K562 (cell line): ENCODE data around the gene CENPU. TPM values are rescaled to one million over a fixed set of nuclear protein-coding genes. Genes with fewer than 3 reads are reported as not detected.

ENCODE experiments used
- ATAC-seq: fragments of 200-7000 bp; cut with Tn5 transposase; 3 replicates; pipeline ENCODE4 v1.9.1; 2020; ENCODE audit warnings: moderate library complexity
- BruUV-seq: library from RNA; stranded (reverse); fragments of 400-500 nt; replicated peaks from 2 replicates; lab custom pipeline; 2021; lab: Mats Ljungman, UMichigan
- CTCF ChIA-PET: fragments of 300-600 bp; formaldehyde crosslinking; extraction: SDS; loops from one replicate; lab custom pipeline; 2021; ENCODE audit warnings: low intra/inter-chr PET ratio; lab: Yijun Ruan, JAX
- POLR2A ChIA-PET: fragments of 300-600, 350-650 bp; sonication (Branson Sonifier 250); formaldehyde crosslinking; extraction: SDS; loops from one replicate; lab custom pipeline; 2021; ENCODE audit warnings: antibody characterized with exemption, inconsistent platforms; lab: Yijun Ruan, JAX
- DNase-seq, 4 experiments: peaks; one replicate each; pipeline versions ENCODE4 v3.0.0 to v3.0.0-alpha.2; 2011 to 2018; ENCODE audit warnings: low spot score in 3 of 4, mixed read lengths in 3 of 4; ENCODE audit errors: extremely low read depth in 1 of 4
- FAIRE-seq: peaks from 2 replicates; lab custom pipeline; 2011; peaks lifted over from hg19 to GRCh38; lab: Jason Lieb, UNC
- H2AFZ ChIP-seq: 2 replicates; pipeline ENCODE4 v1.6.0; 2011; ENCODE audit warnings: low read depth, low read length, control low read depth, inconsistent platforms
- H3K27ac ChIP-seq: fragments of 200-600 bp; 3 replicates; pipeline ENCODE4 v1.8.0; 2011; ENCODE audit warnings: low read depth, mild to moderate bottlenecking, control low read depth, inconsistent platforms, low read length, moderate library complexity, mixed read lengths; ENCODE audit errors: extremely low read depth
- H3K27me3 ChIP-seq, 2 experiments: fragments of 300-600 bp in 1 of 2; 2 replicates in 1 of 2; 3 replicates in 1 of 2; pipeline versions ENCODE4 v1.6.0 to v1.8.0; 2011; ENCODE audit warnings: inconsistent platforms in 2 of 2, low read length in 2 of 2, mild to moderate bottlenecking in 1 of 2, mixed read lengths in 1 of 2, moderate library complexity in 1 of 2; ENCODE audit not compliant: control insufficient read depth in 2 of 2, insufficient read depth in 2 of 2
- H3K36me3 ChIP-seq: fragments of 300-600 bp; 3 replicates; pipeline ENCODE4 v1.8.0; 2011; ENCODE audit warnings: mild to moderate bottlenecking, low read length, inconsistent platforms; ENCODE audit not compliant: control insufficient read depth, insufficient read depth
- H3K4me1 ChIP-seq, 2 experiments: fragments of 200-600 bp in 1 of 2; replicated peaks in 1 of 2; 2 replicates in 1 of 2; 3 replicates in 1 of 2; pipeline versions ENCODE4 v1.5.1 to v1.8.0; 2011; ENCODE audit warnings: inconsistent platforms in 2 of 2, low read length in 2 of 2, mild to moderate bottlenecking in 1 of 2, mixed read lengths in 1 of 2, moderate library complexity in 1 of 2; ENCODE audit not compliant: control insufficient read depth in 2 of 2, insufficient read depth in 2 of 2
- H3K4me2 ChIP-seq: 2 replicates; pipeline ENCODE4 v1.6.1; 2011; ENCODE audit warnings: low read length, control low read depth, inconsistent platforms, mixed read lengths; ENCODE audit not compliant: insufficient read depth
- H3K4me3 ChIP-seq: fragments of 200-600 bp; sonication (generic), shearing (Covaris generic); 2 replicates; pipeline ENCODE4 v1.5.1; 2016; ENCODE audit warnings: control low read depth, inconsistent platforms
- H3K79me2 ChIP-seq: fragments of 200-600 bp; 3 replicates; pipeline ENCODE4 v1.8.0; 2011; ENCODE audit warnings: low read length, inconsistent platforms; ENCODE audit not compliant: control insufficient read depth, insufficient read depth
- H3K9ac ChIP-seq, 2 experiments: 2 replicates each; pipeline versions ENCODE4 v1.6.0 to v1.6.1; 2011; ENCODE audit warnings: low read depth in 2 of 2, low read length in 2 of 2, control low read depth in 1 of 2, inconsistent platforms in 1 of 2, mild to moderate bottlenecking in 1 of 2, mixed read lengths in 1 of 2; ENCODE audit not compliant: insufficient read depth in 1 of 2
- H3K9me1 ChIP-seq: one replicate; pipeline ENCODE4 v1.6.0; 2011; ENCODE audit warnings: inconsistent platforms, mild to moderate bottlenecking, low read length, moderate library complexity; ENCODE audit not compliant: control insufficient read depth, insufficient read depth
- H3K9me3 ChIP-seq: replicated peaks from 2 replicates; pipeline ENCODE4 v1.5.1; 2011; ENCODE audit warnings: low read depth, low read length, inconsistent platforms; ENCODE audit not compliant: control insufficient read depth, insufficient read depth
- H4K20me1 ChIP-seq: replicated peaks from 2 replicates; pipeline ENCODE4 v1.6.1; 2011; ENCODE audit warnings: low read length, inconsistent platforms, mixed read lengths; ENCODE audit not compliant: control insufficient read depth, insufficient read depth
- FOXK2 ChIP-seq, 2 experiments: fragments of 450-650 bp; IDR thresholded peaks in 1 of 2; conservative IDR thresholded peaks in 1 of 2; 2 replicates each; pipeline ENCODE4 v1.6.1; 2016; ENCODE audit warnings: low read depth in 2 of 2, mild to moderate bottlenecking in 1 of 2
- KAT7 ChIP-seq: sonication (generic); formaldehyde crosslinking; IDR thresholded peaks from 2 replicates; pipeline ENCODE4 v1.8.0; 2022; ENCODE audit warnings: missing genetic modification reagents, mild to moderate bottlenecking, borderline replicate concordance
- ZNF197 ChIP-seq: fragments of 200-800 bp; sonication (Bioruptor generic); IDR thresholded peaks from 2 replicates; pipeline ENCODE4 v1.6.1; 2016; ENCODE audit warnings: low read depth, missing genetic modification characterization, missing compliant biosample characterization
- ZNF316 ChIP-seq: fragments of 450-650 bp; IDR thresholded peaks from 2 replicates; pipeline ENCODE4 v1.6.1; 2016
- WGBS: fragments of 100-300 bp; shearing (Covaris generic); methylation state at CpG from one replicate; pipeline ENCODE4 v1.1.6; 2016; ENCODE audit warnings: low coverage, mixed read lengths; ENCODE audit not compliant: insufficient coverage; ENCODE audit errors: missing lambda C conversion rate; 5-methylcytosine and 5-hydroxymethylcytosine counted together
- in situ Hi-C: fragments of 300-500 bp; cut with MboI; formaldehyde crosslinking; loops from 4 replicates; pipeline ENCODE4 v1.15.0; 2018; ENCODE audit warnings: inconsistent platforms, mixed read lengths
- intact Hi-C: fragments of 100-400 bp; cut with micrococcal nuclease; formaldehyde crosslinking; loops from 2 replicates; pipeline ENCODE4 v1.14.2; 2022
- polyA plus RNA-seq, 8 experiments: library from polyadenylated mRNA; depleted of rRNA in 4 of 8; stranded (reverse) in 5 of 8; unstranded in 3 of 8; fragments of >200 nt; fragmentation: Nextera tagmentation in 2 of 8; fragmentation: Illumina TruSeq in 1 of 8; extraction: Ambion mirVana in 2 of 8; extraction: Trizol in 1 of 8; gene quantifications; 2 replicates each; pipeline versions ENCODE4 v1.2.1 to v1.2.3, GENCODE V29; 2011 to 2014; ENCODE audit warnings: inconsistent platforms in 1 of 8, missing spikeins in 1 of 8
- total RNA-seq, 7 experiments: library from RNA; depleted of rRNA in 6 of 7; stranded (reverse); fragments of >200 nt in 6 of 7; fragmentation: Illumina TruSeq in 2 of 7; extraction: Trizol in 2 of 7; gene quantifications; 2 replicates each; pipeline versions ENCODE4 v1.2.1 to v1.2.3, GENCODE V29; 2011 to 2021; ENCODE audit warnings: low replicate concordance in 1 of 7

CENPU gene
- total and polyA plus RNA-seq, 9 of the 15 experiments (the other 6 are each of a cell fraction or from before 2014, with no cell fraction given): 39.4 to 98.7 (median 84.3) TPM

GRCh38 chr4:184647266-184648053, 86.4 kb downstream of the CENPU start:
- Histone ChIP-seq H3K9ac (peak overlapping the region; percentile 78 to 92; a peak in 1 of 4 replicates), H3K9me1 (no peaks in the 10 kb centered on the region), H3K79me2 (peaks cover 66% of the 10 kb centered on the region), H2AFZ (0 out of 2 replicates have a peak overlapping the region, but pooled peaks have one; percentile 60), H3K9me3 (no peaks in the 10 kb centered on the region), H3K4me3 (peak overlapping the region; percentile 96), H3K4me2 (peak overlapping the region; percentile 91), H3K36me3 (peaks cover 42% of the 10 kb centered on the region), H4K20me1 (peaks cover 7% of the 10 kb centered on the region; the same call in 1 of the 2 replicates), H3K4me1 (peaks cover 17 to 19% of the 10 kb centered on the region in 2 experiments), H3K27me3 (no peaks in the 10 kb centered on the region), H3K27ac (no peak overlapping the region)
- TF ChIP-seq KAT7 (CRISPR knock-in tag): peak; percentile 53; the same call in 1 of the 2 replicates
- TF ChIP-seq ZNF316: 0 out of 2 replicates have a peak, but pooled peaks have one; percentile 9
- 0 out of 4 replicates have a peak, but pooled peaks of 1 of the 2 experiments have one; percentile 46 for TF ChIP-seq FOXK2 (conservative IDR thresholded peaks at IDR 0.05 in 1 of 2, IDR thresholded peaks at IDR 0.05 in 1 of 2; ENCODE audit: low read depth in 2 of 2)
- TF ChIP-seq ZNF197: no peak
- ATAC-seq: no peak
- intact Hi-C loops (loop anchor here (2.0 to 10.0 kb wide), 4 partner anchors 37 to 385 kb away; partner anchors contain the start of gene CENPU), in situ Hi-C loops (no loop called here)
- DNase-seq: no peak
- ChIA-PET POLR2A (interaction anchor here (0.6 kb wide), 1 partner anchor 137 kb away, joined by 4 read pairs; no protein-coding TSS in a partner anchor), CTCF (interaction anchor here (0.9 kb wide), 1 partner anchor 99 kb away, joined by 3 read pairs; no protein-coding TSS in a partner anchor)
- no peak for FAIRE-seq
- WGBS: 63% methylated on average over 7 of the region's 7 CpGs
- TSS peak; percentile 32 for BruUV-seq
